ENCODE measurements around the gene C10orf67.

- TF ChIP-seq EZH2 (IDR thresholded peaks at IDR 0.05; ENCODE audit: insufficient read depth, poor library complexity, severe bottlenecking) (no peak), EZH2phosphoT487 (IDR thresholded peaks at IDR 0.05; ENCODE audit: insufficient read depth, low read depth) (no peak)
Measured at GRCh38 chr10:23362069-23362830, 17.7 kb upstream of the C10orf67 start.
